Endodermal cell (in vitro differentiated cells): ENCODE measurements around the gene PRKAG2. TPM values are rescaled to one million over a fixed set of nuclear protein-coding genes. Genes with fewer than 3 reads are reported as not detected.

ENCODE experiments used
- DNase-seq: peaks from one replicate; pipeline ENCODE4 v3.0.0-alpha.2; 2017
- H3K27ac ChIP-seq: 2 replicates; pipeline ENCODE4 v1.5.1; 2013; ENCODE audit warnings: mild to moderate bottlenecking, low read depth, low read length, moderate library complexity
- H3K27me3 ChIP-seq: 2 replicates; pipeline ENCODE4 v1.6.1; 2013; ENCODE audit warnings: mild to moderate bottlenecking, low read length, moderate library complexity; ENCODE audit not compliant: insufficient read depth, control insufficient read depth, poor library complexity, severe bottlenecking
- H3K36me3 ChIP-seq: 2 replicates; pipeline ENCODE4 v1.7.0; 2013; ENCODE audit warnings: mild to moderate bottlenecking, low read length, moderate library complexity; ENCODE audit not compliant: control insufficient read depth, insufficient read depth
- H3K4me1 ChIP-seq: one replicate; pipeline ENCODE4 v1.7.0; 2013; ENCODE audit warnings: low read length; ENCODE audit not compliant: control insufficient read depth, insufficient read depth
- H3K4me3 ChIP-seq: 2 replicates; pipeline ENCODE4 v1.5.1; 2013; ENCODE audit warnings: mild to moderate bottlenecking, low read length, moderate library complexity
- H3K9ac ChIP-seq: 2 replicates; pipeline ENCODE4 v1.6.1; 2013; ENCODE audit warnings: mild to moderate bottlenecking, low read length, moderate library complexity; ENCODE audit not compliant: poor library complexity, severe bottlenecking; ENCODE audit errors: extremely low read depth
- H3K9me3 ChIP-seq: 2 replicates; pipeline ENCODE4 v1.6.1; 2013; ENCODE audit warnings: mild to moderate bottlenecking, low read length, moderate library complexity; ENCODE audit not compliant: control insufficient read depth
- H3K27ac Mint-ChIP-seq: 2 replicates; pipeline ENCODE4 v1.8.0; 2020; ENCODE audit warnings: mixed read lengths
- H3K27me3 Mint-ChIP-seq: 2 replicates; pipeline ENCODE4 v1.8.0; 2021; ENCODE audit warnings: mild to moderate bottlenecking, mixed read lengths; ENCODE audit not compliant: insufficient read depth
- H3K36me3 Mint-ChIP-seq: 2 replicates; pipeline ENCODE4 v1.8.0; 2020; ENCODE audit warnings: low read depth, mixed read lengths
- H3K4me1 Mint-ChIP-seq: 2 replicates; pipeline ENCODE4 v1.8.0; 2020; ENCODE audit warnings: mixed read lengths
- H3K4me3 Mint-ChIP-seq: 2 replicates; pipeline ENCODE4 v1.8.0; 2020; ENCODE audit warnings: mild to moderate bottlenecking, moderate library complexity, mixed read lengths
- H3K9me3 Mint-ChIP-seq: 2 replicates; pipeline ENCODE4 v1.8.0; 2020; ENCODE audit warnings: mild to moderate bottlenecking, mixed read lengths
- WGBS, 2 experiments: methylation state at CpG; one replicate each; pipeline versions ENCODE4 v1.1.5 to v1.1.7; 2013; ENCODE audit warnings: missing lambda C conversion rate in 2 of 2, mixed read lengths in 1 of 2; ENCODE audit not compliant: insufficient coverage in 1 of 2, insufficient read length in 1 of 2; 5-methylcytosine and 5-hydroxymethylcytosine counted together
- total RNA-seq, 2 donors: library from RNA; stranded (reverse); fragmentation: NEBNext Ultra II Directional in 1 of 2; extraction: Animal tissue kit (Norgen Biotek cat#: 25700) in 1 of 2; gene quantifications; 2 replicates in 1 of 2; 3 replicates in 1 of 2; pipeline ENCODE4 v1.2.1, GENCODE V29; 2021
- TF ChIP-seq, protein P1 (sequence below): fragments of 200-600 bp; sonication (generic); conservative IDR thresholded peaks from 2 replicates; pipeline ENCODE4 v1.5.0; 2021; ENCODE audit warnings: antibody characterized with exemption, mild to moderate bottlenecking

Gene PRKAG2
- total RNA-seq, 2 donors from 2014 or later: 17.2 to 20.7 TPM

DNA sequence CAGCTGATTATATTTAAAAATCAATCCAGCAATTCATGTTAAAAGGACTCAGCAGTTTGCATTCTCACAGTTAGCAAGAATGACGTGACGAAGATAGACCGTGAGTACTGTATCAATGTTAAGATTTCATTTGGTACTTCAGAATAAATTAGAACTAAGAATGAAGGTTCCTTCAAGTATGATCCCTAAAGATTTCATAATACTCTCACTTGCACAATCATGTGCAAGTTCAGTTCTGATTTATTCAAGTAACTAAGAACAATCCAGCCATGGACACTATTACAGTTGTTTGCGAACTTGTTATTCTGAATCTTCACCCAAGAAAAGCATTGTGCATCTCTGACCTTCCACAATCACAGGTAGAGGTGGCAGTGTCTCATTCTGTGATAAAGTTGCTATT, 365.0 kb downstream of the PRKAG2 start:
- peaks cover 6% of the 10 kb centered on the region for H3K36me3 Mint-ChIP-seq
- DNase-seq: no peak
- Histone ChIP-seq H3K4me3 (no peak overlapping the region), H3K9me3 (no peaks in the 10 kb centered on the region), H3K4me1 (no peaks in the 10 kb centered on the region), H3K27ac (no peak overlapping the region), H3K36me3 (peaks cover 5% of the 10 kb centered on the region), H3K9ac (no peak overlapping the region), H3K27me3 (no peaks in the 10 kb centered on the region)
- TF ChIP-seq, protein P1, sequence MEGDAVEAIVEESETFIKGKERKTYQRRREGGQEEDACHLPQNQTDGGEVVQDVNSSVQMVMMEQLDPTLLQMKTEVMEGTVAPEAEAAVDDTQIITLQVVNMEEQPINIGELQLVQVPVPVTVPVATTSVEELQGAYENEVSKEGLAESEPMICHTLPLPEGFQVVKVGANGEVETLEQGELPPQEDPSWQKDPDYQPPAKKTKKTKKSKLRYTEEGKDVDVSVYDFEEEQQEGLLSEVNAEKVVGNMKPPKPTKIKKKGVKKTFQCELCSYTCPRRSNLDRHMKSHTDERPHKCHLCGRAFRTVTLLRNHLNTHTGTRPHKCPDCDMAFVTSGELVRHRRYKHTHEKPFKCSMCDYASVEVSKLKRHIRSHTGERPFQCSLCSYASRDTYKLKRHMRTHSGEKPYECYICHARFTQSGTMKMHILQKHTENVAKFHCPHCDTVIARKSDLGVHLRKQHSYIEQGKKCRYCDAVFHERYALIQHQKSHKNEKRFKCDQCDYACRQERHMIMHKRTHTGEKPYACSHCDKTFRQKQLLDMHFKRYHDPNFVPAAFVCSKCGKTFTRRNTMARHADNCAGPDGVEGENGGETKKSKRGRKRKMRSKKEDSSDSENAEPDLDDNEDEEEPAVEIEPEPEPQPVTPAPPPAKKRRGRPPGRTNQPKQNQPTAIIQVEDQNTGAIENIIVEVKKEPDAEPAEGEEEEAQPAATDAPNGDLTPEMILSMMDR: no peak
- H3K4me1 Mint-ChIP-seq: peaks cover 17% of the 10 kb centered on the region
- no peak overlapping the region for H3K4me3 Mint-ChIP-seq
- H3K27ac Mint-ChIP-seq: no peak overlapping the region
- H3K27me3 Mint-ChIP-seq: no peaks in the 10 kb centered on the region
- H3K9me3 Mint-ChIP-seq: no peaks in the 10 kb centered on the region
- 94 to 95% methylated on average over 4 of the region's 4 CpGs for WGBS, 2 experiments

DNA sequence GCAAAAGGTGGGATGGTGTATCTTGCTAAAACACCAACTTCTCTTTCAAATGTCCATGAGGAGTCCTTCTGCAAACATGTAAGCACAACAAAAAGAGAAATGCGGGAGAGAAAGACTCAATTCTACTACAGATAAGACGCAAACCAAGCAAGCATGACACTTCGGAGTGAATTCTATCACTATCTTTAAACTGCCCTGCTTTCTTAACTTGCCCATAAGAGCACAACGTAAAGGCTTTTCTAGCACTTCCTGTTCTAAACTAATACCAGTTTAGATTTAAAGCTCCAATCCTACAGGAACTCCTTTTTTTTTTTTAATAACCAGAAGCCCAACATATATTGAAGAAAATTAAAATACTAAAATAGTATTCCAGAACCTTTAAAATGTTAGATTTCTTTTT, 365.6 kb downstream of the PRKAG2 start:
- Mint-ChIP-seq H3K4me3 (no peak overlapping the region), H3K27ac (no peak overlapping the region), H3K36me3 (peaks cover 6% of the 10 kb centered on the region), H3K9me3 (no peaks in the 10 kb centered on the region), H3K27me3 (no peaks in the 10 kb centered on the region), H3K4me1 (peaks cover 16% of the 10 kb centered on the region)
- H3K36me3 ChIP-seq: peaks cover 5% of the 10 kb centered on the region
- H3K9ac ChIP-seq: no peak overlapping the region
- H3K4me1 ChIP-seq: no peaks in the 10 kb centered on the region
- H3K4me3 ChIP-seq: no peak overlapping the region
- 97 to 100% methylated on average over 4 of the region's 4 CpGs for WGBS, 2 experiments
- DNase-seq: no peak
- H3K27ac ChIP-seq: no peak overlapping the region
- no peaks in the 10 kb centered on the region for H3K27me3 ChIP-seq
- TF ChIP-seq, protein P1: no peak
- H3K9me3 ChIP-seq: no peaks in the 10 kb centered on the region

GRCh38 chr7:151509670-151510333, 367.1 kb downstream of the PRKAG2 start:
- Histone ChIP-seq H3K27ac (no peak overlapping the region), H3K27me3 (no peaks in the 10 kb centered on the region), H3K4me3 (no peak overlapping the region), H3K4me1 (no peaks in the 10 kb centered on the region), H3K9ac (no peak overlapping the region), H3K36me3 (peaks cover 5% of the 10 kb centered on the region), H3K9me3 (no peaks in the 10 kb centered on the region)
- 92 to 100% methylated on average over 5 of the region's 5 CpGs for WGBS, 2 experiments
- DNase-seq: no peak
- Mint-ChIP-seq H3K36me3 (peaks cover 6% of the 10 kb centered on the region), H3K4me1 (peaks cover 22% of the 10 kb centered on the region), H3K4me3 (no peak overlapping the region), H3K9me3 (no peaks in the 10 kb centered on the region), H3K27ac (no peak overlapping the region), H3K27me3 (no peaks in the 10 kb centered on the region)
- TF ChIP-seq, protein P1: no peak
